ENCODE results near the gene GABBR2. TPM values are rescaled to one million over a fixed set of nuclear protein-coding genes. Genes with fewer than 3 reads are reported as not detected.
A peak's percentile ranks its signal among the peaks of the same experiment; 100 is the strongest.

Gene GABBR2
- total and polyA plus RNA-seq, 9 of the 15 experiments (the other 6 are each of a cell fraction or from before 2014, with no cell fraction given), result 0.15 to 1.9 (median 0.32) TPM

GRCh38 chr9:98326459-98327248, 382.1 kb downstream of the GABBR2 start (continued):
- TF ChIP-seq, protein P1, sequence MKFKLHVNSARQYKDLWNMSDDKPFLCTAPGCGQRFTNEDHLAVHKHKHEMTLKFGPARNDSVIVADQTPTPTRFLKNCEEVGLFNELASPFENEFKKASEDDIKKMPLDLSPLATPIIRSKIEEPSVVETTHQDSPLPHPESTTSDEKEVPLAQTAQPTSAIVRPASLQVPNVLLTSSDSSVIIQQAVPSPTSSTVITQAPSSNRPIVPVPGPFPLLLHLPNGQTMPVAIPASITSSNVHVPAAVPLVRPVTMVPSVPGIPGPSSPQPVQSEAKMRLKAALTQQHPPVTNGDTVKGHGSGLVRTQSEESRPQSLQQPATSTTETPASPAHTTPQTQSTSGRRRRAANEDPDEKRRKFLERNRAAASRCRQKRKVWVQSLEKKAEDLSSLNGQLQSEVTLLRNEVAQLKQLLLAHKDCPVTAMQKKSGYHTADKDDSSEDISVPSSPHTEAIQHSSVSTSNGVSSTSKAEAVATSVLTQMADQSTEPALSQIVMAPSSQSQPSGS (CRISPR knock-in tag; IDR thresholded peaks at IDR 0.05), result no peak
- TF ChIP-seq STAT5B (CRISPR knock-in tag; IDR thresholded peaks at IDR 0.05) (no peak), ZNF586 (CRISPR knock-in tag; conservative IDR thresholded peaks at IDR 0.05) (no peak), THAP7 (CRISPR knock-in tag; IDR thresholded peaks at IDR 0.05) (no peak), NFE2L1 (tag; IDR thresholded peaks at IDR 0.05; ENCODE audit: borderline replicate concordance, low read depth) (no peak), TCF7L2 (IDR thresholded peaks at IDR 0.05; ENCODE audit: low read depth, low read length) (no peak), ZNF212 (CRISPR knock-in tag; IDR thresholded peaks at IDR 0.05) (no peak), CBX8 (IDR thresholded peaks at IDR 0.05; ENCODE audit: borderline replicate concordance, extremely low read depth, low read depth, low read length, poor library complexity, severe bottlenecking) (no peak), GABPB1 (CRISPR knock-in tag; IDR thresholded peaks at IDR 0.05) (no peak; the same call in 1 of the 2 replicates), ARID3A (IDR thresholded peaks at IDR 0.05; ENCODE audit: borderline replicate concordance, low read depth, low read length) (no peak), ZNF134 (CRISPR knock-in tag; conservative IDR thresholded peaks at IDR 0.05) (no peak), ZNF24 (IDR thresholded peaks at IDR 0.05) (no peak), E2F5 (CRISPR knock-in tag; IDR thresholded peaks at IDR 0.05) (no peak), ZNF431 (CRISPR knock-in tag; IDR thresholded peaks at IDR 0.05) (no peak), GABPA (tag; conservative IDR thresholded peaks at IDR 0.05; ENCODE audit: low read depth) (no peak), ZNF717 (CRISPR knock-in tag; IDR thresholded peaks at IDR 0.05) (no peak), U2AF1 (optimal IDR thresholded peaks at IDR 0.05; ENCODE audit: low read depth, low read length) (no peak), RBM22 (IDR thresholded peaks at IDR 0.05; ENCODE audit: low read depth, low read length, poor library complexity, severe bottlenecking) (no peak), CBFA2T2 (conservative IDR thresholded peaks at IDR 0.05) (peak; percentile 66), ZNF224 (CRISPR knock-in tag; IDR thresholded peaks at IDR 0.05) (no peak), DPF2 (IDR thresholded peaks at IDR 0.05) (0 out of 2 replicates have a peak, but pooled peaks have one; percentile 26), HLTF (IDR thresholded peaks at IDR 0.05) (no peak), ZBTB8A (IDR thresholded peaks at IDR 0.05; ENCODE audit: partially characterized antibody) (no peak)
- TF ChIP-seq, protein P2, sequence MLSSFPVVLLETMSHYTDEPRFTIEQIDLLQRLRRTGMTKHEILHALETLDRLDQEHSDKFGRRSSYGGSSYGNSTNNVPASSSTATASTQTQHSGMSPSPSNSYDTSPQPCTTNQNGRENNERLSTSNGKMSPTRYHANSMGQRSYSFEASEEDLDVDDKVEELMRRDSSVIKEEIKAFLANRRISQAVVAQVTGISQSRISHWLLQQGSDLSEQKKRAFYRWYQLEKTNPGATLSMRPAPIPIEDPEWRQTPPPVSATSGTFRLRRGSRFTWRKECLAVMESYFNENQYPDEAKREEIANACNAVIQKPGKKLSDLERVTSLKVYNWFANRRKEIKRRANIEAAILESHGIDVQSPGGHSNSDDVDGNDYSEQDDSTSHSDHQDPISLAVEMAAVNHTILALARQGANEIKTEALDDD (IDR thresholded peaks at IDR 0.05), result no peak

Data from K562 (cell line).